Left ventricle myocardium superior (tissue), 1 donor: ENCODE data around the gene DMBT1. TPM values are rescaled to one million over a fixed set of nuclear protein-coding genes. Genes with fewer than 3 reads are reported as not detected.

Experiments
- ATAC-seq: fragments of 200-7000 bp; cut with Tn5 transposase; one replicate; pipeline ENCODE4 v1.9.1; 2020; ENCODE audit warnings: mild to moderate bottlenecking, moderate library complexity
- DNase-seq: peaks from one replicate; pipeline ENCODE4 v3.0.0-alpha.2; 2020
- intact Hi-C: fragments of 100-400 bp; cut with micrococcal nuclease; formaldehyde crosslinking; loops from one replicate; pipeline ENCODE4 v1.11.0; 2022
- total RNA-seq: library from RNA; stranded (reverse); fragmentation: NEBNext Ultra II Directional; extraction: Animal tissue kit (Norgen Biotek cat#: 25700); gene quantifications from one replicate; pipeline ENCODE4 v1.2.1, GENCODE V29; 2021
- donor health status: DM: no; HTN: yes; CAD: no; lungs with severe emphysema.

DMBT1 gene
- total RNA-seq, 1 donor from 2014 or later: 0.05 TPM

DNA sequence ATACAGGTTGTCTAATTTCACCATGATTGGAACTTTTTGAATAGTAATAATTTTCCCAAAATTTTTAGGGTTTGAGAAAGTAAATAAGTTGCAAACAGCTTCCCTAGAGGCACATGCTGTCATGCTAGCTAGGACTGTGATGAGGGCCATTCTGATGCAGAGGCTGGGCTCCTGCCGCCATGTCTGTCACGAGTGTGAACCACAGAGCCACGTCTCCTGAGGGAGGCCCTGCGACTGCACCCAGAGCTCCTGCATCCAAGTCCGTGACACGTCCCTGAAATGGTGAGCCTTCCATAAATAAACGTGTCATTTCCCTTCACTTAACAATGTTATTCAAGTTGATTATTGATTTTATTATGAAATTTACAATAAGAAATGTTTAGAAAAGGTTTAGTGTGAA lies 99.1 kb downstream of the DMBT1 start:
- intact Hi-C loops: no loop called here
- no peak for DNase-seq
- no peak for ATAC-seq

DNA sequence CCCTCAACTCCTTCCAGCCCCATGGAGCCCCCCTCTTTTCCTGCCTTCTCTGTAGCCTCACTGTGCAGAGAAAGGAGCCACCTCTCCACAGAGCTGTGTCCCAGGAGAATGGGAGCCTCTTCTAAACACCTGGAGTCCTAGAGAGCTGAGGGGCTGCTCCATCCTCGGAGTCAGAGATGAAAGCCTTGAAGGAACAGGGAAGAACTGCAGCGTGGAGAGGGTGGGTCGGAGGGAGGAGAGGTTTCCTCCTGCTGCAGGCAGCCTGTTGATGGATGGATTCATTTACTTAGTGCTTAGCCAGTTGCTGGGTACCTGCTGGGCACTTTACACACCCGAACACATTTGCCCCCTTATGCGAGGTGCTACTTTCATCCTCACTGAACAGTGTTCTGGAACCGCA lies 100.1 kb downstream of the DMBT1 start:
- ATAC-seq (no peak), DNase-seq (no peak)
- intact Hi-C loops: no loop called here

GRCh38 chr10:122662231-122662630 lies 101.7 kb downstream of the DMBT1 start:
- ATAC-seq: no peak
- no peak for DNase-seq
- intact Hi-C loops: no loop called here

- ATAC-seq (no peak), DNase-seq (no peak)
- intact Hi-C loops: no loop called here
These were observed 103.1 kb downstream of the DMBT1 start for GRCh38 chr10:122663516-122664130.

DNA sequence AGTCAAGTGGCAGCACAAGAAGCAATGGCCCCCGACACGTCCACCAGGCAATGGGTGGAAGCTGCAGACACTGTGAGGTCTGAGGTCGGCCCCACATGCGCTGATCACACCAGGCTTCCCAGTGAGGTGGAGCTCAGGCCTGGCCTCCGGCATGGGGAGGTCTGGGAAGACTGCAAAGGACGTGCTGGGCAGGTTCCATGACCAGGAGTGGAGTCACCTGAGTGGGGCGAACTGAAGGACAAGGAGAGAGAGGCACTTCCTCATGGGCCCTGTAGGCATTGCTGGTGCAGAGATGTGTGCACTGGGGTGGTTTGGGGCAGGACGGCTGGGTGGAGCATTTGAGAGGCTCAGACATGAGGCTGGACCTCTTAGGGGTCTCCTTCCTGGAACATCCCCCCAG lies 103.9 kb downstream of the DMBT1 start:
- no peak for DNase-seq
- intact Hi-C loops: no loop called here
- ATAC-seq: no peak

DNA sequence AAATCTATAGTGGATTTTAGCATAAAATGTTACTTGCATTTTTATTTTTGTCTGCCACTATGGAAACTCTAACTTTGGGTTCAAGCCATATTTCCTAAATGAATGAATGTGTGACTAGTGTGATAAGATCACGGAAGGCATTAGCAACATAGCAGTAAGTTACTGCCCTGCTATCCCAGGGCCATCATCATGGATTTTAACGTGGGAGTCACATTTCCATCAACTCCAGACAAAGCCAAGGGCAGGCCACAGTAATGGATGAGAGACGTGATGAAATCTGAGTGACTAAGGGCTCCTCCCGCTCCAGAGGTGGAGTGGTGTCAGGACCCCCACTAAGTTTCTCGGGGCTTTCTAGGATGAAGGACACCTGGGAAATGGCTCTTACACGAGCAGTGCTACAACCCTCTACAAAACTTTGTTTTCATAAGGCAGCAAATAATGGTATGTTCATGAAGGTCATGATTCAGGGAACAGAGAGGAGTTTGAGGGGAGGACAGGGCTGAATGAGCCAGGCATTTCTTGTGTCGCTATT lies 104.8 kb downstream of the DMBT1 start:
- ATAC-seq: no peak
- intact Hi-C loops: no loop called here
- no peak for DNase-seq

DNA sequence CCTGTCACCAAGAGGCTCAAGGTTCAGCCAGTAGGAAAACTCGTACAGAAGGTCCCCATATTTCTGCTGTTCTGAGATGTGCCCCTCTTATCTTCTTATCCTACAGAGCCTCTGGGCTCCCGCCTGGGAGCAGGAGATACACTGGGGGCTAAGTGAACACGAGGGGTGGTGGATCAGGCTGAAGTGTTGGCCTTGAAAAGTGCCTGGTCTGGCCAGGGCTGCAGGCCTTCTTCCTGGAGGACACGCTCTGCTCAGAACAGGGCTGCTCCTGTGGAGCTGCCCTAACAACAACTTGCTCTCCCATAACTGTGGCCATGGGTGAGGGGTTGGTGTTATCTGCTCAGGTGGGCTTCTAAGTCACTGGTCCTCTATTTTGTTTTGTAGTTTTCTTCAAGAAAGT lies 105.4 kb downstream of the DMBT1 start:
- intact Hi-C loops: no loop called here
- no peak for DNase-seq
- no peak for ATAC-seq

GRCh38 chr10:122669045-122669444 lies 108.5 kb downstream of the DMBT1 start:
- ATAC-seq: no peak

GRCh38 chr10:122669842-122670241 lies 109.3 kb downstream of the DMBT1 start:
- DNase-seq: no peak
- no peak for ATAC-seq
- intact Hi-C loops: no loop called here

More at GRCh38 chr10:122669045-122669444, 108.5 kb downstream of the DMBT1 start:
- no peak for DNase-seq
- intact Hi-C loops: no loop called here

- ATAC-seq: no peak
- no peak for DNase-seq
- intact Hi-C loops: no loop called here
These were observed 110.8 kb downstream of the DMBT1 start for GRCh38 chr10:122671355-122671754.

DNA sequence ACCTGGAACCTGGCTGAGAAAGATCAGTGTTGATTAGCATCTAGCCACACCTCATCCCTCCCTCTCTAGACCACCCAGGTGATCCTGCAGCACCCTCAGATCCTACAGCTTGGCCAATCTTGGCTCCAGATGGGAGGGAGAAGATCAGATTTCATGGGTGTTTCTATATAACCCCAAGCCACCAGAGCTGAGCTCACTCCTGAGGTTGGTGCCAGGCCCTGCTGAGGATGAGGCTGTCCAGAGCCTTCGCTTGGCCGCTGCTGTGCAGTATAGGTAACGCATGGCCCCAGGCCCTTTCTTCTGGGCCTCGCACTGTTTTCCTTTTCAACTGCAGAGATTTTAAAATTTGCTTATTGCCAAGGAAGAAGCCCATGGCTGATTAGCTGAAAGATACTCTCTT lies 112.1 kb downstream of the DMBT1 start:
- intact Hi-C loops: no loop called here
- no peak for DNase-seq
- ATAC-seq: no peak

- ATAC-seq (no peak), DNase-seq (no peak)
- intact Hi-C loops: no loop called here
These were observed 112.7 kb downstream of the DMBT1 start for GRCh38 chr10:122673269-122673668.

GRCh38 chr10:122673731-122674130 lies 113.2 kb downstream of the DMBT1 start:
- DNase-seq: no peak
- ATAC-seq: no peak
- intact Hi-C loops: no loop called here

DNA sequence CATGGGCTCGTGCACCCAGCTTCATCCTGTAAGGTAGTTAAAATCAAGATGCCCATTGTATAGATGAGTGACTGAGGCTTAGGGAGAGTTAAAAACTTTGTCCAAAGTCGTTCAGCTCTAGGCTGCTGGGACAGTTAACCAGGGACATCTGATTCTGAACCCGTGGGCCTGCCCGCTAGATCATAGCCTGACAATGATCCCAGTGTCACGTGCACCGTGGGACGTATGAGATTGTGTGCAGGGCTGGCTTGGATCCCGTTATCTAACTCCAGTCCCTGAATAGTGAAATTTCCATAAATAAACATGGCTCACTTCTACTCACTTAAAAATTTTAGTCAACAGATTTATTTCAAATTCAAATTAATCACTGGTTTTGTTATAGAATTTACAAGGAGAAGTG lies 114.2 kb downstream of the DMBT1 start:
- intact Hi-C loops: no loop called here
- DNase-seq: peak; percentile 55

GRCh38 chr10:122675278-122675677 lies 114.7 kb downstream of the DMBT1 start:
- DNase-seq (no peak), ATAC-seq (peak; percentile 32)
- intact Hi-C loops: no loop called here

More for the DNA sequence above, 114.2 kb downstream of the DMBT1 start:
- ATAC-seq: peak; percentile 78

GRCh38 chr10:122678266-122678665 lies 117.7 kb downstream of the DMBT1 start:
- intact Hi-C loops: no loop called here
- DNase-seq (no peak), ATAC-seq (no peak)

DNA sequence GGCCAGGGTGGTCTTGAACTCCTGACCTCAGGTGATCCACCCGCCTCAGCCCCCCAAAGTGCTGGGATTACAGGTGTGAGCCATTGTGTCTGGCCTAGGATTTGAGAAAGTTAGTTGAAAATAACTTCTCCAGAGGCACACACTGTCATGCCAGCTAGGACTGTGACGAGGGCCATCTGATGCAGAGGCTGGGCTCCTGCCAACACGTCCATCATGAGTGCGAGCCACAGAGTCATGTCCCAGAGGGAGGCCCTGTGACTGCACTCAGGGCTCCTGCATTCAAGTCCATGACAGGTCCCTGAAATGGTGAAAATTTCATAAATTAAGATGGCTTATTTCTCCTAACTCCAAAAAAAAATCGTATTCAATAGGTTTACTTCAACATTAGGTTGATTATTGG lies 122.0 kb downstream of the DMBT1 start:
- peak; percentile 81 for ATAC-seq
- intact Hi-C loops: no loop called here
- peak; percentile 64 for DNase-seq

- DNase-seq (no peak), ATAC-seq (peak; percentile 89)
- intact Hi-C loops: no loop called here
These were observed 127.9 kb downstream of the DMBT1 start for GRCh38 chr10:122688293-122688989.

- intact Hi-C loops: no loop called here
- ATAC-seq (peak; percentile 68), DNase-seq (no peak)
These were observed 128.7 kb downstream of the DMBT1 start for GRCh38 chr10:122689146-122689820.

DNA sequence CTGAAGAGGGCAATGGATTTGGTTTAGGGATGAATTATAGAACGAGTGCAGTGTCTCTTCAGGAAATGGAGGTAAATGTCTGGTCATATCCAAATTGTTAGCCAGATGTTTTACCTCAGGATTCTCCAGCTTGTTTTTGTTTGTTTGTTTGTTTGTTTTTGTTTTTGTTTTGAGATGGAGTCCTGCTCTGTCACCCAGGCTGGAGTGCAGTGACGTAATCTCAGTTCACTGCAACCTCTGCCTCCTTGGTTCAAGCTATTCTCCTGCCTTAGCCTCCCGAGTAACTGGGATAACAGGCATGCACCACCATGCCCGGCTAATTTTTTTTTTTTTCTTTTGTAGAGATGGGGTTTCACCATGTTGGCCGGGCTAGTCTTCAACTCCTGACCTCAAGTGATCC lies 132.2 kb downstream of the DMBT1 start:
- ATAC-seq: no peak
- intact Hi-C loops: no loop called here
- DNase-seq: no peak
